H4 (cell line): ENCODE data around the gene SETDB1. TPM values are rescaled to one million over a fixed set of nuclear protein-coding genes. Genes with fewer than 3 reads are reported as not detected.
"Not testable (repeated sequence)": the region's sequence is repeated elsewhere in the genome, so short reads cannot be mapped to it uniquely, and the experiment has no call there.

Experiments
- DNase-seq: peaks from one replicate; pipeline ENCODE4 v3.0.0-alpha.2; 2015; ENCODE audit warnings: low spot score
- total RNA-seq: library from RNA; depleted of rRNA; stranded (reverse); fragments of >200 nt; shearing (Covaris generic); gene quantifications from 2 replicates; pipeline ENCODE4 v1.2.3, GENCODE V29; 2014; rRNA removed

Gene SETDB1
- total RNA-seq: 15.9 and 26.2 TPM in 2 replicates

GRCh38 chr1:150926097-150926741, at the start of gene SETDB1:
SETDB1 (plus strand) TSS chr1:150926363; CDS start chr1:150927715, 1,352 bp downstream.
- DNase-seq: peak; percentile 97

GRCh38 chr1:150878931-150879330, 47.2 kb upstream of the SETDB1 start:
- DNase-seq: not testable (repeated sequence)

- DNase-seq: no peak
Observed at GRCh38 chr1:150881331-150882070, 44.7 kb upstream of the SETDB1 start.

GRCh38 chr1:150883121-150883520, 43.0 kb upstream of the SETDB1 start:
- DNase-seq: not testable (repeated sequence)

- DNase-seq: no peak
Observed at GRCh38 chr1:150887018-150887417, 39.1 kb upstream of the SETDB1 start, which contains the start of gene CTXND2. CTXND2 (plus strand) TSS chr1:150887136; CDS start chr1:150912315, 25,179 bp downstream.

- DNase-seq: no peak
Observed at GRCh38 chr1:150888727-150889126, 37.4 kb upstream of the SETDB1 start.

GRCh38 chr1:150890033-150890416, 36.1 kb upstream of the SETDB1 start:
- DNase-seq: no peak

GRCh38 chr1:150893336-150893913, 32.7 kb upstream of the SETDB1 start:
- no peak for DNase-seq

- DNase-seq: no peak
Observed at GRCh38 chr1:150895618-150896017, 30.5 kb upstream of the SETDB1 start.

- DNase-seq: not testable (repeated sequence)
Observed at GRCh38 chr1:150899795-150900194, 26.4 kb upstream of the SETDB1 start.

GRCh38 chr1:150902346-150902745, 23.8 kb upstream of the SETDB1 start:
- DNase-seq: no peak

GRCh38 chr1:150902751-150903150, 23.4 kb upstream of the SETDB1 start:
- DNase-seq: no peak

GRCh38 chr1:150905301-150905700, 20.9 kb upstream of the SETDB1 start:
- no peak for DNase-seq

- DNase-seq: no peak
Observed at GRCh38 chr1:150906329-150906728, 19.8 kb upstream of the SETDB1 start.

- DNase-seq: no peak
Observed at GRCh38 chr1:150906813-150907212, 19.4 kb upstream of the SETDB1 start.

- DNase-seq: no peak
Observed at GRCh38 chr1:150909585-150910180, 16.5 kb upstream of the SETDB1 start.

- no peak for DNase-seq
Observed at GRCh38 chr1:150912623-150913022, 13.5 kb upstream of the SETDB1 start.

GRCh38 chr1:150917387-150917786, 8.8 kb upstream of the SETDB1 start:
- DNase-seq: no peak

GRCh38 chr1:150922519-150922975, 3.6 kb upstream of the SETDB1 start:
- peak; percentile 71 for DNase-seq

GRCh38 chr1:150925080-150925479, 1.1 kb upstream of the SETDB1 start:
- DNase-seq: no peak

- no peak for DNase-seq
Observed at GRCh38 chr1:150927624-150928023, 1.5 kb downstream of the SETDB1 start.

- DNase-seq: no peak
Observed at GRCh38 chr1:150928286-150928685, 2.1 kb downstream of the SETDB1 start.
